HG03521 (cell line): ENCODE data around the gene GPC2.
"Not testable (repeated sequence)": the region's sequence is repeated elsewhere in the genome, so short reads cannot be mapped to it uniquely, and the experiment has no call there.

Experiments used
- ATAC-seq: cut with Tn5 transposase; IDR thresholded peaks from one replicate; pipeline ENCODE4 v1.9.1; 2021; ENCODE audit warnings: mild to moderate bottlenecking, moderate library complexity; ENCODE audit not compliant: unreplicated experiment

Gene GPC2

GRCh38 chr7:100177045-100178001 is at the start of gene GPC2, which contains the start of gene STAG3:
Gene GPC2, minus strand, starts transcription at chr7:100177381. Its CDS starts 182 bp downstream, at chr7:100177199.
Gene STAG3, plus strand, starts transcription at chr7:100177918. Its CDS starts 2,639 bp downstream, at chr7:100180557.
- peak; percentile 81 for ATAC-seq

- ATAC-seq: not testable (repeated sequence)
Measured at GRCh38 chr7:100224891-100225290, 47.7 kb upstream of the GPC2 start.

DNA sequence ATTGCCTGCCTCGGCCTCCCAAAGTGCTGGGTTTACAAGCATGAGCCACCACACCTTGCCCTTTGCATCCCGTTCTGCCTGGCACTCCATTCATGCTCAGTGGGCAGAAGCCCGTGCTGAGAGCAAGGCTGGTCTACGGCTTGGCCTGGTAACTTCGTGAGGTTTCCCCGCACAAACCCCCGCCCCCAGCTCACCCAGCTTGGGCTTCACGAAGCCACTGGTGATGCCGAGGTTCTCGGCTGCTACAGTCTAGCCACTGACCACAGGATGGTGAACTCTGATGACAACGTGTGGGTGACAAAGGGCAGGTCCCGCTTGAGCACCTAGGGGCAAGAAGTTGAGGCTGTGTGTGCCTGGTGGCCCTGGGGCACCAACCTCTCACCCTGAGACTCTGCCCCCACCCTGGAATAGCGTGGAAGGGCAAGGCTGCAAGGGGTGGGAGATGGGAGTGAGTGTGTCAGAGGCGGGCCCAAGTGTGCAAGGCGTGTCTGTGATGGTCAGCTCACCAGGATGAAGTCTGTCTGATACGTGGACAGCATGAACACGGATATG is 46.3 kb upstream of the GPC2 start:
- ATAC-seq: not testable (repeated sequence)

- ATAC-seq: no peak
Measured at GRCh38 chr7:100222445-100223132, 45.4 kb upstream of the GPC2 start.

- no peak for ATAC-seq
Measured at GRCh38 chr7:100221767-100222444, 44.7 kb upstream of the GPC2 start.

DNA sequence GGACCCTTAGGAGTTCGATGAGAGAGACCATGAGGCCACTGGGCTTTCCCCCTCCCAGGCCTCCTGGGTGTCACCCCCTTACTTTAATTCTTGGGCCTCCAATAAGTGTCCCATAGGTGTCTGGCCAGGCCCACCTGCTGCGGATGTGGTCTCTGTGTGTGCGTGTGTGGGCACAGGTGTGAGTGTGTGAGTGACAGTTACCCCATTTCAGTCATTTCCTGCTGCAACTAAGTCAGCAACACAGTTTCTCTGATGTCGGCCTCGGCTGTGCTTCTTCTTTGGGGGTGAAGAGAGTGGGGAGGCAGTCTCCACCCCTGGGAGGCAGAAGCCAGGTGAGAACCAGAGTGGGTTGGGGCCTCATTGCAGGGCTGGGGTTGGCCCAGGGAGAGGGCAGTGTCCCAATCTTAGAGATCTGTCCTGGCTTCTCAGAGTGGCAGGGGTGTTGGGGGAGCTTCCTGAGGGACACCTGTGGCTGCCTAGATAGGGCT is 44.1 kb upstream of the GPC2 start:
- peak; percentile 50 for ATAC-seq

DNA sequence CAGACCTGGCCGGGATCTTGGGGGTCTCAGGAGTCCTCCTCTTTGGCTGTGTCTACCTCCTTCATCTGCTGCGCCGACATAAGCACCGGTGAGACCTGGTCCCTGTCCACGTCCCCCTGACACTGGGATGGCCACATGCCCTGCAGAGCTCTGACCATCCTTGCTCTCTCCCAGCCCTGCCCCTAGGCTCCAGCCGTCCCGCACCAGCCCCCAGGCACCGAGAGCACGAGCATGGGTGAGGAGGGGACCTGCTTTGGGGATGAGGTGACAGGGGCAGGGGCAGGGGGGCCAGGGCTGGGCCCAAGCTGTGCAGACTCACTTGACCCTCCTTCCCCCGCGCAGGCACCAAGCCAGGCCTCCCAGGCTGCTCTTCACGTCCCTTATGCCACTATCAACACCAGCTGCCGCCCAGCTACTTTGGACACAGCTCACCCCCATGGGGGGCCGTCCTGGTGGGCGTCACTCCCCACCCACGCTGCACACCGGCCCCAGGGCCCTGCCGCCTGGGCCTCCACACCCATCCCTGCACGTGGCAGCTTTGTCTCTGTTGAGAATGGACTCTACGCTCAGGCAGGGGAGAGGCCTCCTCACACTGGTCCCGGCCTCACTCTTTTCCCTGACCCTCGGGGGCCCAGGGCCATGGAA is 43.5 kb upstream of the GPC2 start:
- ATAC-seq: no peak

DNA sequence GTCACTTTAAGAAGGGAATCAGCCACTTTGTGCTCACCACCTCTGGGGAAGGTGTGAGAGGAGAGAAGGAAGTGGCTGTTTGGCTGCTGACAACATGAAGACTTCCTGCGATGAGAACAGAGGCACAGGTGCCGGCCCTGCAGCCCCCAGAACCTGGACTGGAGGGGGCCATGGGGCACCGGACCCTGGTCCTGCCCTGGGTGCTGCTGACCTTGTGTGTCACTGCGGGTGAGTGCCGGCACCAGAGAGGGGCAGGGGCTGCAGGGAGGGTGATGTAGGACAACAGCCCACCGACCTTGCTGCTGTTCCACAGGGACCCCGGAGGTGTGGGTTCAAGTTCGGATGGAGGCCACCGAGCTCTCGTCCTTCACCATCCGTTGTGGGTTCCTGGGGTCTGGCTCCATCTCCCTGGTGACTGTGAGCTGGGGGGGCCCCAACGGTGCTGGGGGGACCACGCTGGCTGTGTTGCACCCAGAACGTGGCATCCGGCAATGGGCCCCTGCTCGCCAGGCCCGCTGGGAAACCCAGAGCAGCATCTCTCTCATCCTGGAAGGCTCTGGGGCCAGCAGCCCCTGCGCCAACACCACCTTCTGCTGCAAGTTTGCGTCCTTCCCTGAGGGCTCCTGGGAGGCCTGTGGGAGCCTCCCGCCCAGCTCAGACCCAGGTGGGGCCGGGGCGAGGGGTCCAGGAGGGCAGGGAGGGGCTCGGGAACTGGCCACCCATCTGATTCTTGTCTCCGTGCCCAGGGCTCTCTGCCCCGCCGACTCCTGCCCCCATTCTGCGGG is 42.8 kb upstream of the GPC2 start, which contains the start of gene PVRIG:
PVRIG (plus strand) TSS at position 149 of the 785 bp plus-strand sequence; CDS start at position 171, 22 bp downstream.
- ATAC-seq: not testable (repeated sequence)

GRCh38 chr7:100219271-100219737 is 42.1 kb upstream of the GPC2 start:
- no peak for ATAC-seq

DNA sequence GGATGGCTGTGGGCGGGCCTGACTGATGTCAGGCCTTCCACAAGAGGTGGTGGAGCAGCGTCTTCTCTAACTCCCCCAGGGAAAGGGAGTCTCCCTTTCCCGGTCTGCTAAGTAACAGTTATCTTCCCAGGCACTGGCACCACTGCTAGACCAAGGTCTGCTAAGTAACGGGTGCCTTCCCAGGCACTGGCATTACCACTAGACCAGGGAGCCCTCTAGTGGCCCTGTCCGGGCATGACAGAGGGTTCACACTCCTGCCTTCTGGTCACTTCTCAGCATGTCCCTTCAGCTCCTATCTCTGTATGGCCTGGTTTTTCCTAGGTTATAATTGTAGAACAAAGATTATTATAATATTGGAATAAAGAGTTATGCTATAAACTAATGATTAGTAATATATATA is 40.8 kb upstream of the GPC2 start:
- not testable (repeated sequence) for ATAC-seq

DNA sequence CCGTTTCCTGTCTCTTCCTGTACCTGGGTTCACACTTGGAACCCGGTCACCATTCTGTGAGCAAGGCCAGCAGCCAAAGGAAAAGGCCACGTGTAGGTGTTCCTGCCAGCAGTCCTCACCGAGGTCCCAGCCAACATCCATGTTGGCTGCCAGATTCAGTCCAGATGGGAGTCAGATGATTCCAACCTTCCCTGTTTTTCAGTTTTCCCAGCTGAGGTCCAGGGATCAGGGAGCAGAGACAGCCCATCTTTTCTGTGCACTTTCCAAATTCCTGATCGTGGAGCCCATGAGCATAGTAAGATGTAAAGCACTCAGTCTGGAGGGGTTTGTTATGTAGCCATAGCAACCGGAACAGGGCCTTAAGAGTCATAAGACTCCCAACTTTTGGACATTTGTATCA is 38.7 kb upstream of the GPC2 start:
- no peak for ATAC-seq

GRCh38 chr7:100214356-100214755 is 37.2 kb upstream of the GPC2 start:
- not testable (repeated sequence) for ATAC-seq

DNA sequence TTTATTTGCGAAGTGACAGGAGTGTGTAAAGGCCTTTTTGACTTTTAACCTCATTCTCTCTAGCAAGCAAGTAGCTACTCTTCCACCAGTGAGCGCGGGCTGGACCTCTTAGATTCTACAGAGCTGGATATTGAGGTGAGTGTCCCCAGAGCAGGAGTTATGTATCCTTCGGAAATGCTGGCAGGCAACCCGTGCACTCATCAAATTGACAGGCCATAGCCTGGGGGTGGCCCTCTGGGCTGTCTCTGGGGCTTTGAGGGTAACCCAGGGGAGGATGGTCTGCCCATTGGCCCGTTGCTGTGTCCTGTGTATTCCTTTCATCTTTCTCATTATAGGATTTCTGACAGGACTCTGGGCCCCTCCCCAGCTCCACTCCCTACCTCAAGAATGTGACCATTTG is 36.5 kb upstream of the GPC2 start:
- no peak for ATAC-seq

DNA sequence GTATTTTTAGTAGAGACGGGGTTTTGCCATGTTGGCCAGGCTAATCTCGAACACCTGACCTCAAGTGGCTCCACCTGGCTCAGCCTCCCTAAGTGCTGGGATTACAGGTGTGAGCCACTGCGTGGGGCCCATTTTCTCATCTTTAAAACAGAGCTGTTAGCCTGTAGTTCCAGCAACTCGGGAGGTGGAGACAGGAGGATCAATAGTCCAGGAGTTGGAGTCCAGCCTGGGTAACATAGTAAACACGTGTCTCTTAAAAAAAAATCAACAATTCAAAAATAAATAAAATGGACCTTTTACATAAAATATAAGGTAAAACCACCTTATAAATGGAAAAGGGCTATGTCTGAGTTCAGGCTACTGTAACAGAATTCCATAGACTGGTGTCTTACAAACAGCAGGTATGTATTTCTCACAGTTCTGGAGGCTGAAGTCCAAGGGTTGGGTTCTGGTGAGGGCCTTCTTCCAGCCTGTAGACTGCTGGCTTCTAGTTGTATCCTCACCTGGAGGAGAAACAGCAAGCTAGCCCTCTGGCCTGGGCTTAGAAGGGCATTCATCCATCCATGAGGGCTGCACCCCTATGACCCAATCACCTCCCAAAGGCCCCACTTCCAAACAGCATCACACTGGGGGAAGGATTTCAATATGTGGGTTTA is 35.6 kb upstream of the GPC2 start:
- no peak for ATAC-seq

DNA sequence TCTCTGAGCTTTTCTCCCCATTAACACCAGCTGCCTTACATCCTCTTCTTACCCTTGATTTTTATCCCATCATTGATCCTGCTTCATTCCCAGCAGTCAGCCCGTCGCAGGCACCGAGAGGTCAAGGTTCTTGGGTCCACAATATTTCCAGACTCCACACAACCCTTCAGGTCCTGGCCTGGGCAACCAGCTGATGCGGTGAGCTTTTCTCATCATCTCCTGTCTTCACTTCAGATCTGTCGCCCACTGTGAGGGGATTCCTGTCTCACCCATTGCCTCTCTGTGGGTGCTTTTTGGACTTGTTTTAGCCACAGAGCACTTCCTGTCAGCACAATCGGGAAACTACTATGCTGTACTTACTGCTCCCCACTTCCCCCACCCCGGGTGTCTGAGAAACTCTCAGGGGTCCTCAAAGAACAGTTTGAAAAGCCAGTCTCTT is 34.2 kb upstream of the GPC2 start:
- ATAC-seq: no peak

- ATAC-seq: no peak
Measured at GRCh38 chr7:100210805-100211204, 33.6 kb upstream of the GPC2 start.

DNA sequence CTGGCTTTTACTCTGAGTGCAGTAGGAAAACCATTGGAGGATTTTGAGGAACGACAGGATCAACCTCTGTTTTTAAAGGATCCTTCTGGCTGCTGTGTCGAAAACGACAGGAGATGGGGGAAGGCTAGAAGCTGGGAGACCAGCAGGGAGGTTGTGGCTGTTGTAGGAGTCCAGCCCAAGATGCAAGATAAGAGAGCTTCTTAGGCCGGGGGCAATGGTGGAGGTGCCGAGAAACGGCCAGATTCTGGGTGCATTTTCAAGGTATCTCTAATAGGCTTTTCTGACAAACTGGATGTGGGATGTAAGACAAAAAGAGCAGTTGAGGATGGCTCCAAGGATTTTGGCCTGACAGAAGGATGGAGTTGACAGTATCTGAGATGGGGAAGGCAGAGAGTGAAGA is 32.3 kb upstream of the GPC2 start:
- no peak for ATAC-seq

DNA sequence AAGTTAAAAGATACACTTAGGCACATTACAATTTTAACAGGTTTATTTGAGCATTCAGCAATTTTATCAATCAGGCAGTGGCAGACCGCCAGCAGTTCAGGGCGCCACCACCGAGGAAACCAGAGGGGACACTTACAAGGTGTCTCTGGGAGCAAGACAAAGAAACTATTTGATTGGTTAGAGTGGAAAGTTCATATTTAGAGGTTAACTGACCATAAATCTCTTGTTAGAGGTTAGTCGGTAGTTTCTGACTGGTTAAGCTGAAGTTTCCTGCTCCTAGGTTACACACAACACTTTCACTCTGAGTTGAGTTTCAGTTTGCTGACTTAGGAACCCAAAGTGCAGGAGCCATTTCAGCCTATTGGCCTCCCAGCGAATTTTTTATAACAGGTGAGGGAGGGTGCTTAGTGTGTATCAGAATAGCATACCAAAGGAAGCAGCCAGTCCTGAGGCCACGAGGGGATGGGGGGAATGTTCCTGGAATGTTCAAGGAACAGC is 31.8 kb upstream of the GPC2 start:
- ATAC-seq: peak; percentile 64
